ENCODE measurements around the gene THSD4.

DNA sequence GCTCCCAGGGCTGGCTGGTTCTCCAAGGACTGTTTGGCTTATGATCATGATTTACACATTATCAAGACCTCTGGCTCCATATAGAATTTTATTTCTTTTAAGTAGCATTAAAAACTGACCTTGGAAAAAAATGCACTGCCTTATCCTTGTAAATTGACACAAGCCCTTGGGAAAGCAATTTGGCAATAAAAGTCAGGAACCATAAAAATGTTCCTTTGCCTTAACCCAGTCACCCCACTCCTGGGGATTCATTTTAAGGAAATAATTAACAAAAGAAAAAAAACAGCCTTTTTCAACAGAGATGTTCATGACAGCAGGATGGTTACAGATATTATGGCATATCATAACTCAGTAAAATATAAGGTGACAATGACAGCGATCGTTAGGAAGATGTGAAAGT lies 643.4 kb downstream of the THSD4 start:
- TF ChIP-seq NUFIP1 (IDR thresholded peaks at IDR 0.05; ENCODE audit: partially characterized antibody) (no peak), MAFK (IDR thresholded peaks at IDR 0.05; ENCODE audit: low read length) (no peak), RBM22 (IDR thresholded peaks at IDR 0.05; ENCODE audit: low read depth, low read length, poor library complexity, severe bottlenecking) (no peak), RCOR1 (IDR thresholded peaks at IDR 0.05; ENCODE audit: borderline replicate concordance in 1 of 2, low read depth in 2 of 2, low read length in 2 of 2) (no peak), TEAD2 (tag; IDR thresholded peaks at IDR 0.05) (no peak), MAZ (CRISPR knock-in tag; conservative IDR thresholded peaks at IDR 0.05 in 1 of 2, IDR thresholded peaks at IDR 0.05 in 1 of 2) (no peak)
- TF ChIP-seq, protein P1, sequence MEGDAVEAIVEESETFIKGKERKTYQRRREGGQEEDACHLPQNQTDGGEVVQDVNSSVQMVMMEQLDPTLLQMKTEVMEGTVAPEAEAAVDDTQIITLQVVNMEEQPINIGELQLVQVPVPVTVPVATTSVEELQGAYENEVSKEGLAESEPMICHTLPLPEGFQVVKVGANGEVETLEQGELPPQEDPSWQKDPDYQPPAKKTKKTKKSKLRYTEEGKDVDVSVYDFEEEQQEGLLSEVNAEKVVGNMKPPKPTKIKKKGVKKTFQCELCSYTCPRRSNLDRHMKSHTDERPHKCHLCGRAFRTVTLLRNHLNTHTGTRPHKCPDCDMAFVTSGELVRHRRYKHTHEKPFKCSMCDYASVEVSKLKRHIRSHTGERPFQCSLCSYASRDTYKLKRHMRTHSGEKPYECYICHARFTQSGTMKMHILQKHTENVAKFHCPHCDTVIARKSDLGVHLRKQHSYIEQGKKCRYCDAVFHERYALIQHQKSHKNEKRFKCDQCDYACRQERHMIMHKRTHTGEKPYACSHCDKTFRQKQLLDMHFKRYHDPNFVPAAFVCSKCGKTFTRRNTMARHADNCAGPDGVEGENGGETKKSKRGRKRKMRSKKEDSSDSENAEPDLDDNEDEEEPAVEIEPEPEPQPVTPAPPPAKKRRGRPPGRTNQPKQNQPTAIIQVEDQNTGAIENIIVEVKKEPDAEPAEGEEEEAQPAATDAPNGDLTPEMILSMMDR (IDR thresholded peaks at IDR 0.05 in 2 of 3, conservative IDR thresholded peaks at IDR 0.05 in 1 of 3; ENCODE audit: insufficient read depth in 2 of 3, low read depth in 1 of 3, low read length in 3 of 3) = no peak
- TF ChIP-seq, protein P2, sequence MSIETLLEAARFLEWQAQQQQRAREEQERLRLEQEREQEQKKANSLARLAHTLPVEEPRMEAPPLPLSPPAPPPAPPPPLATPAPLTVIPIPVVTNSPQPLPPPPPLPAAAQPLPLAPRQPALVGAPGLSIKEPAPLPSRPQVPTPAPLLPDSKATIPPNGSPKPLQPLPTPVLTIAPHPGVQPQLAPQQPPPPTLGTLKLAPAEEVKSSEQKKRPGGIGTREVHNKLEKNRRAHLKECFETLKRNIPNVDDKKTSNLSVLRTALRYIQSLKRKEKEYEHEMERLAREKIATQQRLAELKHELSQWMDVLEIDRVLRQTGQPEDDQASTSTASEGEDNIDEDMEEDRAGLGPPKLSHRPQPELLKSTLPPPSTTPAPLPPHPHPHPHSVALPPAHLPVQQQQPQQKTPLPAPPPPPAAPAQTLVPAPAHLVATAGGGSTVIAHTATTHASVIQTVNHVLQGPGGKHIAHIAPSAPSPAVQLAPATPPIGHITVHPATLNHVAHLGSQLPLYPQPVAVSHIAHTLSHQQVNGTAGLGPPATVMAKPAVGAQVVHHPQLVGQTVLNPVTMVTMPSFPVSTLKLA (conservative IDR thresholded peaks at IDR 0.05) = no peak
